Measurements from ENCODE around the gene XAF1.
"Not testable (repeated sequence)": the region's sequence is repeated elsewhere in the genome, so short reads cannot be mapped to it uniquely, and the experiment has no call there.

Gene XAF1

DNA sequence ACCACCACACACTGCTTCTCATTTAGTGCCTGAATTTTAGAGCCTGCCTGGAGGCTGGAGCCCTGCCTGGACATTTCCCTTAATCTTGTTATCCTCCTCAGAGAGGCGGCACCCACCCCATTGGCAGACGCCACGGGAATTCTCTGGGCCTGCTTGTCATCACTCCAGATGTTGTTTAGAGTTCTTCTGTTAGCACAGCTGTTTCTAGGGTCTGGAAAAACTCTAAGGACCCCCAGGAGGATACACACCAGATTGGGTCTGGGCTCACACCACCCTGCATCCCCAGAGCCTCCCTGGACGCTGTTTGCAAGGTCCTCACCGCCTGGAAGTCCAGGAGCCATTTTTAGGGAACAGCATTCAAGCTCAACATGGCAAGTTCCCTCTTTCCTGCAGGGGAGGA lies 565 bp upstream of the XAF1 start:
- DNase-seq = no peak

GRCh38 chr17:6756425-6757031 lies 682 bp downstream of the XAF1 start:
- peak; percentile 21 for DNase-seq

DNA sequence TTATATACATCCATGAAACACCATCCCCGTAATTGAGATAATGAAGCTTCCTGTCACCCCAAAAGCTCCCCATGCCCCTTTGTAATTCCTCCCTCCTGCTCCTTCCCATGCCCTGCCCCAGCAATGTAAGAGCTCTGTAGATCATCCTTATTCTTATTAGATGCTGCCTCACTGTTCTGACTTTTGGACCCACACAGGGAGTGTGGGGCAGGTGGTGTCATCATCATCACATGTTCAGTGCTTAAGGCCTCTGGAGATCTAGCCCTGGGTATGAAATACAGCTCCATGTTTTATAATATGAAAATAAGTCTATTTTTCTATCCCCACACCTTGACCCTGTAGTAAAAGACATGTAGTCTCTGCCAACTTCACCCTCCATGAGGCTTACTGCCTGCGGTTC lies 1.9 kb downstream of the XAF1 start:
- DNase-seq = no peak

GRCh38 chr17:6761779-6762178 lies 5.9 kb downstream of the XAF1 start:
- DNase-seq = no peak

GRCh38 chr17:6768447-6768846 lies 12.6 kb downstream of the XAF1 start:
- DNase-seq = no peak

DNA sequence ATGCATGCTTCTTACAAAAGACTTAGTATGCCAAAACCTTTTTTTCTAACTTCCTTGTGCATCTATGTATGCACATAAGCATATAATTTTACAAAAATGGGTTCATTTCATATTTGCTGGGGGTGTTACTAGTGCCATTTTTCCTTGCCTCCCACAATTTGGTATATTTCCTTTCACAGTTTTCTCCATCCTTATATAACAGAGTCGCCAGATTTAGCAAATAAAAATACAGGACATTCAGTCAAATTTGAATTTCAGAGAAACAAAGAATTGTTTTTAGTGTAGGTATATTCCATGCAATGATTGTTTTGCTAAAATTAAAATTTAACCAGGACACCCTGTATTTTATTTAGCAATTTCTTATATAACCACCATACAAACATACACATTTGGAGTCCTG lies 16.2 kb downstream of the XAF1 start:
- no peak for DNase-seq

DNA sequence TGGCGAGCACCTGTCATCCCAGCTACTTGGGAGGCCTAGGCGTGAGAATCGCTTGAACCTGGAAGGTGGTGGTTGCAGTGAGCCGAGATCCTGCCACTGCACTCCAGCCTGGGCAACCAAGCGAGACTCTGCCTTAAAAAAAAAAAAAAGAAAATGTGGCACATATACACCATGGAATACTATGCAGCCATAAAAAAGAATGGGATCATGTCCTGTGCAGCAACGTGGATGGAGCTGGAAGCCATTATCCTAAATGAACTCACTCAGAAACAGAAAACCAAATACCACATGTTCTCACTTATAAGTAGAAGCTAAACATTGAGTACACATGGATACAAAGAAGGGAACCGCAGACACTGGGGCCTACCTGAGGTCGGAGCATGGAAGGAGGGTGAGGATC lies 19.1 kb downstream of the XAF1 start:
- not testable (repeated sequence) for DNase-seq

DNA sequence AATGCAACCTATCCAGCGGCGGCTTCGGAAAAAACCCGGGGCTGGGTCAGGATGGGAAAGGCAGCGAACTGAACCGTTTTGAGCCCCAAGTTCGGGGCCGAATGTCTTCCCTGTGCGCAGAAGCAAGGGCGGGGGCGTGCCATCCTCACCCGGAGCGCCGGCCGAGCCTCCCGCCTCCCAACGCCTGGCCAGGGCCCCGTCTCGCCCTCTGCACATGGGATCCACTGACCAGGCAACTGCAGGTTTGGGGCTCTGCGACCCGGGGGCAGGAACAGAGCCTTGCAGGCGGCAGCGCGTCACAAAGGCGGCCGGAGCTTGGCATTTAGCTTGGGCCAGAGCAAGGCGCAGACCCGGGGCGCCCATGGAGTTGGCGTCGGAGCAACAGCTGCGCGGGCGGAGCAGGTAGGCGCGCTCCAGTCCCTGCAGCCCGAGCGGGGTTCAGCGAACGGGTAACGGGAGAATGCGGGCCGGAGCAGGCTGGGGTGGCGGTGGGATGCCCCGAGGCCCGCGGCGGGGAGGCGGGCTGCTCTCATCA lies 20.1 kb downstream of the XAF1 start, which contains the start of gene FBXO39:
Gene FBXO39, plus strand, starts transcription at position 345 of the 535 bp plus-strand sequence. CDS start 3,654 bp downstream, outside the sequence.
- no peak for DNase-seq

DNA sequence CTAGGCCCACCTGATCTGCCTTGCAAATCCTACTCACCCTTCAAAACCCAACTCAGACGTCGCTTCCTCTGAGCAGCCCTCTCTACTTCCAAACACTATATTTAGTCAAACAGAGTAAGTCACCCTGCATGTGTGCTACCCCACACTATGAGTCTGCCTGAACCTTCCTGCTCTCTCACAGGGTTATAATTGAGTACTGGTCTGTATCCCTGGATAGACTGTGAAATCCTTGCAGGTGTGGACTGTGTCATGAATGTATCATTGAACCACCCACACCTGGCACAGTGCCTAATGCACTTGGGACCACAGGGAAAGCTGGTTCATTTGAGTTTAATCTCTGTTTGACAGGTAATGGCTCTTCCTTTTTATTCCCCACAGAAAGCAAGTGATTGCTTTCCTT lies 23.6 kb downstream of the XAF1 start:
- DNase-seq = no peak

DNA sequence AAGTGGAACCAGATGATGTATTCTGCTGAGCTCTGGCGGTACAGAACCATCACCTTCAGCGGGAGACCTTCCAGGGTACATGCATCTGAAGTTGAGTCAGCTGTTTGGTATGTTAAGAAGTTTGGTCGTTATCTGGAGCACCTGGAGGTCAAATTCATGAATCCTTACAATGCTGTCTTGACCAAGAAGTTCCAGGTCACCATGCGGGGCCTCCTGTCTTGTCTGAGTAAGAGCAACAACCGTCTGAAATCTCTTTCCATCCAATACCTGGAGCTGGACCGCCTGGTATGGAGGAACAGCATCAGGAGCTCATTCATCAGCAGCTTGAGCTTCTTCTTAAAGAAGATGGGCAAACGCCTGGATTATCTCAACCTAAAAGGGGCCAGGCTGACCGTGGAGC lies 24.2 kb downstream of the XAF1 start:
- no peak for DNase-seq

DNA sequence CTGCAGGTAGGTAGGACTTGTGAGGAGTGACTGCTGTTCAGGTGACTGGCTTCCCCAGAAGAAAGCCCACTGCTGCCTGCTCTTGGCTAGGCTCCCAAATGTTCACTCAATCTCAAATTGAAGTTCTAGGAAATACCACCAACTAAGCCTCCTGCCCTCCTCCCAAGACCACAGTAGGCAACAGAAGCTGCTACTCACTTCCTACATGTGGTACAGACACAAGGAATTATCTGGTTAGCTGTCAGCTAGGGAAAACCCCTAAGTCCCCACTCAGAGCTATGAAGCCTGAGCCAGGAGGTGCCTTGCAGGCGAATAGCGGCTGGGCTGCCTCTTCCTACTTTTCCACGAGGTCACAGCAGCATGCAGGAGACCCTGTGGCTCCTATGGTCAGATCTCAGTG lies 25.0 kb downstream of the XAF1 start:
- DNase-seq = no peak

DNA sequence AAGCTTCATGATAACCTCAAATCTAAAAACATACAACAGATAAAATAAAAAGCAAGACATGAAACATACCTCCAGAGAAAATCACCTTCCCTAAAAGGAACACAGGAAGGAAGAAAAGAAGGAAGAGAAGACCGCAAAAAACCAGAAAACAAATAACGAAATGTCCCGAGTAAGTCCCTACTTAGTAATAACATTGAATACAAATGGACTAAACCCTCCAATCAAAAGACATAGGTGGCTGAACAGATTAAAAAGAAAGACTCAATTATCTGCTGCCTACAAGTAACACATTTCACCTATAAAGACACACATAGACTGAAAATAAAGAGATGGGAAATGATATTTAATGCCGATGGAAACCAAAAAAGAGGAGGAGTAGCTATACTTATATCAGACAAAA lies 26.4 kb downstream of the XAF1 start:
- no peak for DNase-seq

DNA sequence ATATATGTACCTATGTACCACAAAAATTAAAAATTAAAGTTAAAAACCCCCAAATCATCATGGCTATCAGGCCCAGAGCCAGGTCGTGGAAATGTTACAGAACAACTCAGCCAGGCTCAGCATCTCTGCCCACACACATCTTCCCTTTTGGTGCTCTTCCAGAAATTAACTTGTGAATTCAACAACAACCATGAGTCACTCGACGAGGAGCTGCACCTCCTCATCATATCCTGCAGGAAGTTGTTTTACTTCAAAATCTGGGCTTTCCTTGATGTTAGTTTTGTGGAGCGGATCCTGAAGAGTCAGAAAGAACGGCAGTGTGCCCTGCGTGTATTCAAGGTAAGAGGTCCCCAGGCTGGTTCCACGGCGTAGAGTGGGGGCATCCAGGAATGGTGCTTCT lies 30.8 kb downstream of the XAF1 start:
- no peak for DNase-seq

DNA sequence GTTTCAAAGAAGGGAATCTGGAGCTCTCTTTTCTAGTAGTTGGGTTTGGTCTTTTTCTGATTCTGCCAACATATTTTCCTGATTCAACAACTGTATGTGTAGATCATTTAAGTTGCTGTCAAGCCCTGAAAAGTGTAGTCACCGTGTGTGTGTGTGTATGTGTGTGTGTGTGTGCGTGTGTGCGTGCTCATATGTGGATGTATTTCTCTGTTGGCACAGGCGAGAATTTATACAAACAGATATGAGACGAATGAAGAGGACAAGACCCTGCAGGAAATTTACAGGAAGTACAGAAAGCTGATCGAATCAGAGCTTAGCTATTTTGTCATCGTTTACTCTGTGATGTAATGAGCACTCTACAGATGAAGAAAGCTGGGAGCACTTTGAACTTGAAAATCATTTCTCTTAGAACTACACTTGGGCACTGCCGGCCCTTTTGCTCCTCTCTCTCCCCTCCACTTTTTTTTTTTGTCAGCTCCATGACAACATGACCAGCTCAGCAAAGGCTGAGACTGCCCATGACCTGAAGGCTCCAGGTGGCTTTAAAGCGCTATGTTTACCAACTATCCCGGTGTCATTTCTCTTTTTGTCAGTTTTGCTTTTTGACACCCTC lies 31.3 kb downstream of the XAF1 start:
- DNase-seq = no peak

DNA sequence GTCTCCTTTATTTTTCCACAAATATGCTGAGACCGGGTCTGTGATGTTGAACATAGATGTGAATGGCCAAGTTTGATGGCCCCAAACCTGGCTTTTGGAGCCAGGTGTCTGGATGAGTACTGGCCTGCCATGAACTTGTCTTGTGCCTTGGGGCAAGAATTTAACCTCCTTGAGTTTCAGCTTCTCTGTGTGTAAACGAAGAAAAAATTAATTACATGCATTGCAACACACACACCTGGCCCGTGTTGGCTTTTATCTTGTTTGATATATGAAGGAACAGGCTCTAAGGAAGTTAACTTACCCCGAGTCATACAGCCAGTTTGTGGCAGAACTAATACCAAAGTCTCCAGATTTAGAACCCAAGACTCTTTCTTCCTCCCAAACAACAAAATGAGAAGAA lies 33.3 kb downstream of the XAF1 start:
- no peak for DNase-seq

DNA sequence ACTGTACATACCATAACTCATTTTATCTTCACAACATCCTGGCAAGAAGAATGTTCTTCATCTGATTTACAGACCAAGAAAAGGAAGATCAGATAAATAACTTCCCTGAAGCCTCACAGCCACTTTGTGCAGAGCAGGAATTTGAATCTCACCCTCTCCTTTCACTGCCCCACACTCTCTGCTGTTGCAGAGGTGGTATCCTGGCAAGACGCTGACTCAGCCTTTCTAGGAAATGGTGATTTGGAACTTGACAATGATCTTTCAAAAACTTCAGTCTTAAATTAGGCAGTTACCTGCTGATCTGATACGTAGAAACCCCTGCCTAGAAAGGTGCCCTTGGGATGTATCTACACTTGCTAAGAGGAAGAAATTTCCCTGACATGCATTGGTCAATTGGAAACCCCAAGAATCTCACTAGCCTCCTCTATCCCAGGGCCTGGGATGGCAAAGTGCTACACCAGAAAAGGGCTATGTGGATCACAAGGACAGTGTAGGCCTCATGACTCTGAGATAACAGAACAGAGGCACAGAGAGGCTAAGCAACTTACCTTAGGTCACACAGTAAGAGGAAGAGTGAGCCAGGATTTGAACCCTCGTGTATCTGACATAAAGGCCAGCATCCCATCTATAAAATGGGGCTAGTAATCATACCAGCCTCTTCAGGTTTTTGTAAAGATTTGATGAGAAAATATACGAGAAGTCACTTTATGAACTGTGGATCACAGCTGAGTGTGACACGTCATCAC lies 38.1 kb downstream of the XAF1 start:
- DNase-seq = peak; percentile 8

DNA sequence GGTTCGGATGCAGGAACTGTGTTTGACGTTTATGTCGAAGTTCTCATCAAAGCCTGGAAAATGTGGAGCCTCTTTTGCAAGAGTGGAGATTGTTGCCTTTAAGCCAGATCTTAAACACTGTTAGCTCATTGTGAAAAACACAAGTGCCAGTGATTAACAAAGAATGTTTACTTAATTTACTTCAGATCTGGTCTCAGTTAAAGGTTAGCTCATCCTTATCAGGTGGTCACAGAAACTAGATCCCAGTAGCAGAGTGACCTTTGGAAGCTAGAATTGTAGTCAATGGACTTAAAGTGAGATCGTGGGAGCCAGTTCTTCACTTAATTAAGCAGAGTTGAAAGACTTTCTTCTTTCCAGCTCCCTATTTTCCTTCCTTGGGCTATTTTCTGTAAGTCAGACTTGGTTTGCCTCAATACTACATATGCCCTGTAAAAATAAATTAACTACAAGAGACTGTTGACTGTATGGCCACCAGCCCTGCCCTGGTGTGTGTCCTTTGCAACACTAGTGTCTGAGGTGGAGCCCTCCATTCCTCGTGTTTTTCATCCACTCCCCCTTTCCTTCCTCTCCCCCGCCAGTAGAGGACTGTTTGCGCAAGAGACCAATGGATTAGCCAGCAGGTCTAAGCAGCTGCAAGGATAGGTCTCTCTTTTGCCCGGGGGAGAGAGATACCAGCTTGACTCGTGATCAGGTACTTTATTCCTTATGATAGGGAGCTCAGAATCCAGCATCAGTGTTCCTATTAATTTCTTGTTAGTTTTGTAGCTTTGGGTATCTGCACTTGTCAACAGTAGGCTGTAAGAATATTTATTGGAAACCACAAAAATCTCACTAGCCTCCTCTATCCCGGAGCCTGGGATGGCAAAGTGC lies 40.4 kb downstream of the XAF1 start:
- no peak for DNase-seq

DNA sequence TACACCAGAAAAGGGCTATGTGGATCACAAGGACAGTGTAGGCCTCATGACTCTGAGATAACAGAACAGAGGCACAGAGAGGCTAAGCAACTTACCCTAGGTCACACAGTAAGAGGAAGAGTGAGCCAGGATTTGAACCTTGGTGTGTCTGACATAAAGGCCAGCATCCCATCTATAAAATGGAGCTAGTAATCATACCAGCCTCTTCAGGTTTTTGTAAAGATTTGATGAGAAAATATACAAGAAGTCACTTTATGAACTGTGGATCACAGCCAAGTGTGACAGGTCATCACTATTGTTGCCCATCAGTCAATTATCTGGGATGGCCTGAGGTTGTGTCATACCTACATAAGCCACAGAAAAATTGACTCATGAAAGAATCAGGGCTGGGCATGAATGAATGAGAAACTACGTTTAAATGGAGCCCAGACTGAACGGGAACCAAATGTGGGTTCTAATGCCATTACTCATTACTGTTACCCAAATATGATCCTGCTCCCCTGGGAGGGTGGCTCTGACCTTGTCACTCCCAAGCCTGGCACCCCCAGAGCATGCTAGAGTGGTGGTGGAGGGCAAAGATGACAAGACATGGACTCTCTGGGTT lies 41.1 kb downstream of the XAF1 start:
- no peak for DNase-seq

- no peak for DNase-seq
Measured at GRCh38 chr17:6797718-6798351, 42.0 kb downstream of the XAF1 start.

GRCh38 chr17:6799738-6800137 lies 43.9 kb downstream of the XAF1 start:
- DNase-seq = no peak

- peak; percentile 49 for DNase-seq
Measured at GRCh38 chr17:6800422-6801027, 44.7 kb downstream of the XAF1 start.

GRCh38 chr17:6811510-6811909 lies 55.7 kb downstream of the XAF1 start:
- no peak for DNase-seq
